IMR-90 (cell line): ENCODE measurements around the gene ZEB2. TPM values are rescaled to one million over a fixed set of nuclear protein-coding genes. Genes with fewer than 3 reads are reported as not detected.

Experiments used
- ATAC-seq: fragments of 200-7000 bp; cut with Tn5 transposase; 2 replicates; pipeline ENCODE4 v1.9.1; 2020; ENCODE audit warnings: low read depth, mild to moderate bottlenecking, moderate library complexity
- BruUV-seq: library from RNA; stranded (reverse); fragments of 400-500 nt; replicated peaks from 2 replicates; lab custom pipeline; 2021; lab: Mats Ljungman, UMichigan
- CTCF ChIA-PET: fragments of 300-600 bp; formaldehyde crosslinking; extraction: SDS; loops from one replicate; lab custom pipeline; 2021; ENCODE audit warnings: antibody characterized with exemption; lab: Yijun Ruan, JAX
- POLR2A ChIA-PET: fragments of 300-600 bp; sonication (Branson Sonifier 250); formaldehyde crosslinking; loops from one replicate; lab custom pipeline; 2022; ENCODE audit warnings: antibody characterized with exemption; ENCODE audit not compliant: unreplicated experiment; lab: Charles Lee
- DNase-seq: peaks from one replicate; pipeline ENCODE4 v3.0.0; 2013
- H2AFZ ChIP-seq: replicated peaks from 2 replicates; pipeline ENCODE3; 2013; ENCODE audit warnings: low read length, mild to moderate bottlenecking; ENCODE audit not compliant: poor library complexity
- H2AK5ac ChIP-seq: 2 replicates; pipeline ENCODE4 v1.6.1; 2013; ENCODE audit warnings: low read depth, low read length, inconsistent platforms
- H2AK9ac ChIP-seq: replicated peaks from 2 replicates; pipeline ENCODE3; 2013; ENCODE audit warnings: mild to moderate bottlenecking, low read depth, low read length, moderate library complexity; ENCODE audit not compliant: poor library complexity
- H2BK120ac ChIP-seq: 2 replicates; pipeline ENCODE4 v1.6.1; 2013; ENCODE audit warnings: low read depth, low read length, inconsistent platforms
- H2BK15ac ChIP-seq: 3 replicates; pipeline ENCODE4 v1.6.1; 2013; ENCODE audit warnings: low read depth, low read length, inconsistent platforms
- H2BK20ac ChIP-seq: 2 replicates; pipeline ENCODE4 v1.6.1; 2013; ENCODE audit warnings: low read depth, mild to moderate bottlenecking, inconsistent platforms, low read length, moderate library complexity
- H2BK5ac ChIP-seq: 2 replicates; pipeline ENCODE4 v1.6.1; 2013; ENCODE audit warnings: mild to moderate bottlenecking, low read depth, low read length, inconsistent platforms; ENCODE audit not compliant: poor library complexity, severe bottlenecking
- H3K14ac ChIP-seq: replicated peaks from 2 replicates; pipeline ENCODE4 v1.6.1; 2013; ENCODE audit warnings: low read depth, low read length, inconsistent platforms
- H3K18ac ChIP-seq: 2 replicates; pipeline ENCODE4 v1.6.1; 2013; ENCODE audit warnings: low read depth, low read length, control low read depth
- H3K23ac ChIP-seq: 2 replicates; pipeline ENCODE4 v1.6.1; 2013; ENCODE audit warnings: low read depth, low read length, inconsistent platforms
- H3K27ac ChIP-seq: 2 replicates; pipeline ENCODE4 v1.5.1; 2013; ENCODE audit warnings: mild to moderate bottlenecking, control low read depth, low read length; ENCODE audit not compliant: insufficient read depth
- H3K27me3 ChIP-seq: 2 replicates; pipeline ENCODE4 v1.6.1; 2013; ENCODE audit warnings: low read length; ENCODE audit not compliant: control insufficient read depth, insufficient read depth
- H3K36me3 ChIP-seq: 2 replicates; pipeline ENCODE4 v1.6.1; 2013; ENCODE audit warnings: low read length, mixed read lengths; ENCODE audit not compliant: control insufficient read depth, insufficient read depth
- H3K4ac ChIP-seq: 2 replicates; pipeline ENCODE4 v1.6.1; 2013; ENCODE audit warnings: low read depth, low read length, inconsistent platforms
- H3K4me1 ChIP-seq: 2 replicates; pipeline ENCODE4 v1.6.1; 2013; ENCODE audit warnings: low read length, mixed read lengths; ENCODE audit not compliant: control insufficient read depth, insufficient read depth
- H3K4me2 ChIP-seq: 2 replicates; pipeline ENCODE4 v1.6.1; 2013; ENCODE audit warnings: low read depth, mild to moderate bottlenecking, control low read depth, low read length, moderate library complexity
- H3K4me3 ChIP-seq: 2 replicates; pipeline ENCODE4 v1.5.1; 2013; ENCODE audit warnings: low read depth, mild to moderate bottlenecking, control low read depth, low read length, moderate library complexity; ENCODE audit not compliant: insufficient read depth
- H3K56ac ChIP-seq: 2 replicates; pipeline ENCODE4 v1.6.1; 2013; ENCODE audit warnings: low read length, inconsistent platforms; ENCODE audit not compliant: insufficient read depth; ENCODE audit errors: extremely low read depth
- H3K79me1 ChIP-seq, 2 experiments: 2 replicates each; pipeline ENCODE4 v1.6.1; 2013; ENCODE audit warnings: low read length in 2 of 2, inconsistent platforms in 1 of 2, low read depth in 1 of 2
- H3K9ac ChIP-seq: 2 replicates; pipeline ENCODE4 v1.6.1; 2013; ENCODE audit warnings: low read depth, low read length, control low read depth
- H3K9me1 ChIP-seq: 2 replicates; pipeline ENCODE4 v1.6.1; 2013; ENCODE audit warnings: low read length, inconsistent platforms; ENCODE audit not compliant: insufficient read depth
- H3K9me3 ChIP-seq: 2 replicates; pipeline ENCODE4 v1.6.1; 2013; ENCODE audit warnings: low read length; ENCODE audit not compliant: control insufficient read depth, insufficient read depth
- H4K20me1 ChIP-seq: 2 replicates; pipeline ENCODE4 v1.6.1; 2013; ENCODE audit warnings: low read length, inconsistent platforms; ENCODE audit not compliant: insufficient read depth
- H4K5ac ChIP-seq: 2 replicates; pipeline ENCODE4 v1.6.1; 2013; ENCODE audit warnings: mild to moderate bottlenecking, low read depth, low read length, control low read depth
- H4K8ac ChIP-seq, 2 experiments: 2 replicates each; pipeline ENCODE4 v1.6.1; 2013; ENCODE audit warnings: low read depth in 2 of 2, low read length in 2 of 2, control low read depth in 1 of 2, inconsistent platforms in 1 of 2
- H4K91ac ChIP-seq: 2 replicates; pipeline ENCODE4 v1.6.1; 2013; ENCODE audit warnings: low read depth, low read length, inconsistent platforms; ENCODE audit not compliant: insufficient read depth
- CEBPB ChIP-seq: IDR thresholded peaks from 2 replicates; pipeline ENCODE4 v1.6.1; 2012; ENCODE audit warnings: low read depth, low read length, improper control_type of control experiment
- FOS ChIP-seq: fragments of 150-350 bp; IDR thresholded peaks from 2 replicates; pipeline ENCODE4 v1.6.1; 2016; ENCODE audit warnings: low read depth, low read length
- MAFK ChIP-seq: IDR thresholded peaks from 2 replicates; pipeline ENCODE4 v1.6.1; 2012; ENCODE audit warnings: low read depth, low read length, improper control_type of control experiment
- NFE2L2 ChIP-seq: fragments of 150-350 bp; IDR thresholded peaks from 2 replicates; pipeline ENCODE4 v1.6.1; 2016; ENCODE audit warnings: low read depth, mild to moderate bottlenecking, low read length
- SMC3 ChIP-seq: fragments of 150-350 bp; IDR thresholded peaks from 2 replicates; pipeline ENCODE4 v1.6.1; 2016; ENCODE audit warnings: low read depth, mild to moderate bottlenecking, antibody characterized with exemption, low read length, moderate library complexity
- WGBS, 2 experiments: methylation state at CpG; one replicate each; pipeline versions ENCODE4 v1.1.5 to v1.1.7; 2013; ENCODE audit warnings: missing lambda C conversion rate in 2 of 2; ENCODE audit not compliant: insufficient read length in 1 of 2; ENCODE audit errors: extremely low coverage in 2 of 2; 5-methylcytosine and 5-hydroxymethylcytosine counted together
- dilution Hi-C: fragments of 300-500 bp; cut with HindIII; formaldehyde crosslinking; loops from one replicate; pipeline ENCODE4 v1.14.3; 2018; ENCODE audit warnings: low sequenced_read_pairs; ENCODE audit not compliant: unreplicated experiment
- in situ Hi-C: fragments of 300-500 bp; cut with MboI; formaldehyde crosslinking; loops from 3 replicates; pipeline ENCODE4 v1.14.3; 2019; ENCODE audit warnings: low sequenced_read_pairs, inconsistent platforms, mixed read lengths
- intact Hi-C: fragments of 100-400 bp; cut with micrococcal nuclease; formaldehyde crosslinking; loops from 2 replicates; pipeline ENCODE4 v1.10.0; 2022
- polyA plus RNA-seq, 3 experiments: library from polyadenylated mRNA; depleted of rRNA; stranded (reverse); fragments of >200 nt; gene quantifications; 2 replicates each; pipeline ENCODE4 v1.2.3, GENCODE V29; 2012; ENCODE audit warnings: low replicate concordance in 1 of 3
- total RNA-seq: library from RNA; depleted of rRNA; stranded (reverse); fragments of >200 nt; gene quantifications from 2 replicates; pipeline ENCODE4 v1.2.3, GENCODE V29; 2012

Gene ZEB2
- total and polyA plus RNA-seq, 2 of the 4 experiments (the other 2 are of a cell fraction), result 22.4 to 50.9 TPM

DNA sequence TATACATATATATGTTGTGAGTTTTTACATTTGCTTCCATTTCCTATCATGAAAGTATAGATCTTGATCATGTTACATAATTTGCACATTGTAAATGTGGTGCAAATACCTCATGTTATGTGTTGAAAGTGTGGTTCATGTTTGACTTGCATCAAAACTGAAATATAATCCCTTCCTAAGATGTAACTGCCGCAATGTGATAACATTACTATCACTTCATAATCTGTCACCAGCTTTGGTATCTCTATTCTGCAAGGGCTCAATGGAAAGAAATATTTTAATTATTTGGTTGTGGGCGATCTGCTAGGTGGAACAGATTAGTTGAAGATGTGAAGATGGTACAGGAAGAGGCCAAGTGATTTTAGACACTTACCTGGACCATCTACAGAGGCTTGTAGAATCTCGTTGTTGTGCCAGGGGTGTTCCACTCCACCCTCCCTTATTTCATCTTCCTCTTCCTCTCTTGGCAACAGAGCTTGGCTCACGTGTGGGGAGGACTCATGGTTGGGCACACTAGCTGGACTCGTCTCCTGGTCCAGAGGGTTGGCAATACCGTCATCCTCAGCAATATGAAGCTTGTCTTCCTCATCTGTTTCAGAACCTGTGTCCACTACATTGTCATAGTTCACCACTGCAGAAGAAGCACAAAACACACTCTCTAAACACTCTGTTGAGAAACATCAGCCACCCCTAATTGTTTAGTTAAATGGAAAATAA is 90.4 kb downstream of the ZEB2 start (continued):
- TF ChIP-seq SMC3, result no peak

DNA sequence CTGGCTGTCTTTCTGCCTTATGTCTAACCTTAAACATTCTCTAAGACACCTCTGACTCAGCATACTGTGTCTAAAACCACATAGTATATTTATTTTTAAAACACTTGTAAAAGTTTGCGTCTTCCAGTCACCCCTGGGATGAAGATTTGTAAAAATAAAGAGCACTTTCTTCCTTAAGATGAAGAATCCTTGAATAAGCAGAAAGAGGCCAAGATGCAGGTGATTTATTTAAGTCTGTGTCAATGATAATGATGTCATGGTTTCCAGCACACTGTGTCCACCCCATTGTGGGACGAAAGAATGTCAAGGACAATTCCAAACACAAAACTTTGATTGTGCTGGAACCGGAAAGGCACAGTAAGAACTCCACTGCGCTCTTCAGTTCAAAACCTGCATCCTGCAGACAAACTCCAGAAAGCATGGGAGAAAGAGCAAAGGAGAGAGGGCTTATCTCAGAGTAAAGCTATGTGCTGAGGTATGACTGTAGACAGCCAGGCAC is 92.9 kb downstream of the ZEB2 start:
- in situ Hi-C loops, result no loop called here
- no peak overlapping the region for H4K5ac ChIP-seq
- H3K4me1 ChIP-seq, result peaks cover 10% of the 10 kb centered on the region
- H2AFZ ChIP-seq, result no peak overlapping the region
- no peak overlapping the region for H3K4ac ChIP-seq
- H3K27me3 ChIP-seq, result no peaks in the 10 kb centered on the region
- ATAC-seq (peak; percentile 91), DNase-seq (peak; percentile 89)
- H2BK15ac ChIP-seq, result no peak overlapping the region
- H4K8ac ChIP-seq, result no peak overlapping the region
- H2BK120ac ChIP-seq, result no peak overlapping the region; the same call in 1 of the 2 replicates
- dilution Hi-C loops, result no loop called here
- peak; percentile 38; the same call in 1 of the 2 replicates for TF ChIP-seq FOS
- peak; percentile 41 for TF ChIP-seq NFE2L2
- TF ChIP-seq MAFK, result peak; percentile 64
- TF ChIP-seq CEBPB, result no peak
- BruUV-seq, result no TSS peak
- H2AK9ac ChIP-seq, result no peak overlapping the region
- ChIA-PET POLR2A (interaction anchor here (0.5 kb wide), 1 partner anchor 424 kb away, joined by 6 read pairs; no protein-coding TSS in a partner anchor), CTCF (no interaction called here)
- no peaks in the 10 kb centered on the region; the same call in 1 of the 2 replicates for H3K9me1 ChIP-seq
- H2BK5ac ChIP-seq, result peak overlapping the region; percentile 12
- H3K14ac ChIP-seq, result no peak overlapping the region
- H3K27ac ChIP-seq, result peak overlapping the region; percentile 19; the same call in 1 of the 2 replicates
- H2AK5ac ChIP-seq, result no peak overlapping the region
- WGBS, 2 experiments, result no CpG with 5 or more reads among the region's 4 CpGs
- H3K9ac ChIP-seq, result no peak overlapping the region
- H3K4me3 ChIP-seq, result no peak overlapping the region
- peaks cover 11% of the 10 kb centered on the region for H3K36me3 ChIP-seq
- no peak overlapping the region for H2BK20ac ChIP-seq
- no peaks in the 10 kb centered on the region for H3K9me3 ChIP-seq
- H3K18ac ChIP-seq, result no peak overlapping the region
- no peak overlapping the region for H4K91ac ChIP-seq
- peaks cover 19 to 32% of the 10 kb centered on the region in 2 experiments for H3K79me1 ChIP-seq
- H3K56ac ChIP-seq, result no peak overlapping the region
- intact Hi-C loops, result no loop called here
- no peak overlapping the region for H3K23ac ChIP-seq
- H4K20me1 ChIP-seq, result peaks cover 16% of the 10 kb centered on the region; the same call in 1 of the 2 replicates
- peak overlapping the region; percentile 66 for H3K4me2 ChIP-seq
